ENCODE data around the gene TTLL5. TPM values are rescaled to one million over a fixed set of nuclear protein-coding genes. Genes with fewer than 3 reads are reported as not detected.

TTLL5 gene
- total RNA-seq, 4 donors from 2014 or later, result 15.7 to 46.2 (median 24.1) TPM

DNA sequence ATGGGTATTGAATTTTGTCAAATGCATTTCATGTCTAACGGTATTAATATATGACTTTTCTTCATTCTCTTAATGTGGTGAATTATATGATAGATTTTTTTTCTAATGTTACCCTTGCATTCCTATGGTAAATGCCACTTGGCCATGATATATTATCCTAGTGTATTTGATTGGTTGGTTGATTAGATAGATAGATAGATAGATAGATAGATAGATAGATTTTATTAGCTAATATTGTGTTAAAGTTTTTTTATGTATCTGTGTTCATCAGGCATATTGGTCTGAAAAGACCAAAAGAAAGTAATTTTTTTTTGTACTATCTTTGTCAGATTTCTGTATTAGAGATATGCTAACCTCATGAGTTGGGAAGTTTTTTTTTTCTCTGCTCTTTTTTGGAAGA lies 196.2 kb downstream of the TTLL5 start:
- TF ChIP-seq, protein P1, sequence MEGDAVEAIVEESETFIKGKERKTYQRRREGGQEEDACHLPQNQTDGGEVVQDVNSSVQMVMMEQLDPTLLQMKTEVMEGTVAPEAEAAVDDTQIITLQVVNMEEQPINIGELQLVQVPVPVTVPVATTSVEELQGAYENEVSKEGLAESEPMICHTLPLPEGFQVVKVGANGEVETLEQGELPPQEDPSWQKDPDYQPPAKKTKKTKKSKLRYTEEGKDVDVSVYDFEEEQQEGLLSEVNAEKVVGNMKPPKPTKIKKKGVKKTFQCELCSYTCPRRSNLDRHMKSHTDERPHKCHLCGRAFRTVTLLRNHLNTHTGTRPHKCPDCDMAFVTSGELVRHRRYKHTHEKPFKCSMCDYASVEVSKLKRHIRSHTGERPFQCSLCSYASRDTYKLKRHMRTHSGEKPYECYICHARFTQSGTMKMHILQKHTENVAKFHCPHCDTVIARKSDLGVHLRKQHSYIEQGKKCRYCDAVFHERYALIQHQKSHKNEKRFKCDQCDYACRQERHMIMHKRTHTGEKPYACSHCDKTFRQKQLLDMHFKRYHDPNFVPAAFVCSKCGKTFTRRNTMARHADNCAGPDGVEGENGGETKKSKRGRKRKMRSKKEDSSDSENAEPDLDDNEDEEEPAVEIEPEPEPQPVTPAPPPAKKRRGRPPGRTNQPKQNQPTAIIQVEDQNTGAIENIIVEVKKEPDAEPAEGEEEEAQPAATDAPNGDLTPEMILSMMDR (IDR thresholded peaks at IDR 0.05; ENCODE audit: low read depth), result no peak

- TF ChIP-seq, protein P1 (IDR thresholded peaks at IDR 0.05; ENCODE audit: low read depth), result no peak
These were observed 197.3 kb downstream of the TTLL5 start for GRCh38 chr14:75858362-75858761.

GRCh38 chr14:75859746-75860145 lies 198.7 kb downstream of the TTLL5 start:
- TF ChIP-seq, protein P1 (IDR thresholded peaks at IDR 0.05; ENCODE audit: low read depth), result no peak

GRCh38 chr14:75860561-75861160 lies 199.6 kb downstream of the TTLL5 start:
- TF ChIP-seq, protein P1 (IDR thresholded peaks at IDR 0.05; ENCODE audit: low read depth), result no peak

- TF ChIP-seq, protein P1 (IDR thresholded peaks at IDR 0.05; ENCODE audit: low read depth), result no peak
These were observed 200.1 kb downstream of the TTLL5 start for GRCh38 chr14:75861161-75861621.

DNA sequence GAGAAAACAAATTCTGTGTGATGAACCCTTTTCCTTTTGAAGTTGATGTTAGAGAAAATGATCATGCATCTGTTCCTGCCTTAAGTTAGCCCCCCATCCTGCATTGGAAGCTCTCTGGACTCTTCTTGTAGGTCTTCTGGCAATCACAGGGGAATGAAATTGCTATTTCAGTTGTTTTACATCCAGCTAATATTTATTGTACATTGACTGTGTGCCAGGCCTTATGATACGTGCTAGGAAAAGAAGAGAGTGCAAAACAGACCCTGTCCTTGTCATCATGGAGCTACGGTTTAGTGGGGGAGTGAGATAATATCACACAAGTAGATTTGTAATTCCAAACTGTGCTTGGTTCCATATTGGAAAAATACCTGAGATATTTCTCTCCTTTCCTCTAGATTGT lies 202.2 kb downstream of the TTLL5 start:
- TF ChIP-seq, protein P1 (IDR thresholded peaks at IDR 0.05; ENCODE audit: low read depth), result no peak

- TF ChIP-seq, protein P1 (IDR thresholded peaks at IDR 0.05; ENCODE audit: low read depth), result no peak
These were observed 203.3 kb downstream of the TTLL5 start for GRCh38 chr14:75864352-75864751.

All from subcutaneous adipose tissue (tissue), 4 donors.